Astrocyte (in vitro differentiated cells and primary cell): Measurements from ENCODE around the gene KRT72.

Experiments
- EZH2 ChIP-seq: IDR thresholded peaks from 2 replicates; pipeline ENCODE4 v1.6.1; 2012; ENCODE audit warnings: mild to moderate bottlenecking, low read length, inconsistent platforms; ENCODE audit not compliant: insufficient read depth
- TF ChIP-seq, protein P1 (sequence below): IDR thresholded peaks from 2 replicates; pipeline ENCODE4 v1.5.1; 2011; ENCODE audit warnings: low read depth, mild to moderate bottlenecking, inconsistent platforms, low read length, moderate library complexity; ENCODE audit not compliant: insufficient read depth

DNA sequence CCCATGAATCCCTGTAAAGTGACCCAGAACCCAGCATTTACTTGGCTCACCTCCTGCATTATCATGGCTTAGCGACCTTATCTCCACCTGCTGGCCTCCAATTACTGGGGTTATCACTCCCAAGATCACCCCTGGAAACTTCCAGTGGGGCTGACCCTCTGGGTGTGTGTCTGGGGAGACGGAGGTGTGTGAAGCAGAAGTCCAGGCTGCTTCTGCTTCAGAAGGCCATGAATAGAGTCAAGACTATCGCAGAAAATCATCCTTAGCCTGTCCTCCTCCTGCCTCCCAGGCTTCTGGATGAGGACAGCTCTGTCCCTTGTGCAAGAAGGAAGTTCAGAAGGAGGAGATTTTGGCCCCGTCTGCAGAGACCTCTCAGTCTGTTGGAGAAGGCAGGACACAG lies 408 bp upstream of the KRT72 start:
- TF ChIP-seq, protein P1, sequence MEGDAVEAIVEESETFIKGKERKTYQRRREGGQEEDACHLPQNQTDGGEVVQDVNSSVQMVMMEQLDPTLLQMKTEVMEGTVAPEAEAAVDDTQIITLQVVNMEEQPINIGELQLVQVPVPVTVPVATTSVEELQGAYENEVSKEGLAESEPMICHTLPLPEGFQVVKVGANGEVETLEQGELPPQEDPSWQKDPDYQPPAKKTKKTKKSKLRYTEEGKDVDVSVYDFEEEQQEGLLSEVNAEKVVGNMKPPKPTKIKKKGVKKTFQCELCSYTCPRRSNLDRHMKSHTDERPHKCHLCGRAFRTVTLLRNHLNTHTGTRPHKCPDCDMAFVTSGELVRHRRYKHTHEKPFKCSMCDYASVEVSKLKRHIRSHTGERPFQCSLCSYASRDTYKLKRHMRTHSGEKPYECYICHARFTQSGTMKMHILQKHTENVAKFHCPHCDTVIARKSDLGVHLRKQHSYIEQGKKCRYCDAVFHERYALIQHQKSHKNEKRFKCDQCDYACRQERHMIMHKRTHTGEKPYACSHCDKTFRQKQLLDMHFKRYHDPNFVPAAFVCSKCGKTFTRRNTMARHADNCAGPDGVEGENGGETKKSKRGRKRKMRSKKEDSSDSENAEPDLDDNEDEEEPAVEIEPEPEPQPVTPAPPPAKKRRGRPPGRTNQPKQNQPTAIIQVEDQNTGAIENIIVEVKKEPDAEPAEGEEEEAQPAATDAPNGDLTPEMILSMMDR, result no peak
- no peak for TF ChIP-seq EZH2
